Tibial nerve (tissue), 4 donors: ENCODE measurements around the gene ANO2.

Source experiments
- EP300 ChIP-seq, 2 donors: sonication (generic); formaldehyde crosslinking; IDR thresholded peaks; one replicate each; pipeline ENCODE4 v1.6.1; 2017; ENCODE audit warnings: antibody characterized with exemption in 2 of 2, mild to moderate bottlenecking in 1 of 2
- POLR2A ChIP-seq, 2 donors: fragments of 450-650 bp; IDR thresholded peaks; one replicate each; pipeline ENCODE4 v1.6.1; 2017; ENCODE audit warnings: antibody characterized with exemption in 2 of 2, mild to moderate bottlenecking in 2 of 2, moderate library complexity in 2 of 2
- TF ChIP-seq, protein P1 (sequence below), 5 experiments: fragments of 200-600 bp in 3 of 5; fragments of 450-650 bp in 2 of 5; sonication (generic) in 3 of 5; IDR thresholded peaks; one replicate each; pipeline ENCODE4 v1.5.1; 2016 to 2019; ENCODE audit warnings: antibody characterized with exemption in 5 of 5, mild to moderate bottlenecking in 3 of 5, moderate library complexity in 2 of 5

GRCh38 chr12:5898874-5899273 is 46.2 kb downstream of the ANO2 start:
- TF ChIP-seq, protein P1, sequence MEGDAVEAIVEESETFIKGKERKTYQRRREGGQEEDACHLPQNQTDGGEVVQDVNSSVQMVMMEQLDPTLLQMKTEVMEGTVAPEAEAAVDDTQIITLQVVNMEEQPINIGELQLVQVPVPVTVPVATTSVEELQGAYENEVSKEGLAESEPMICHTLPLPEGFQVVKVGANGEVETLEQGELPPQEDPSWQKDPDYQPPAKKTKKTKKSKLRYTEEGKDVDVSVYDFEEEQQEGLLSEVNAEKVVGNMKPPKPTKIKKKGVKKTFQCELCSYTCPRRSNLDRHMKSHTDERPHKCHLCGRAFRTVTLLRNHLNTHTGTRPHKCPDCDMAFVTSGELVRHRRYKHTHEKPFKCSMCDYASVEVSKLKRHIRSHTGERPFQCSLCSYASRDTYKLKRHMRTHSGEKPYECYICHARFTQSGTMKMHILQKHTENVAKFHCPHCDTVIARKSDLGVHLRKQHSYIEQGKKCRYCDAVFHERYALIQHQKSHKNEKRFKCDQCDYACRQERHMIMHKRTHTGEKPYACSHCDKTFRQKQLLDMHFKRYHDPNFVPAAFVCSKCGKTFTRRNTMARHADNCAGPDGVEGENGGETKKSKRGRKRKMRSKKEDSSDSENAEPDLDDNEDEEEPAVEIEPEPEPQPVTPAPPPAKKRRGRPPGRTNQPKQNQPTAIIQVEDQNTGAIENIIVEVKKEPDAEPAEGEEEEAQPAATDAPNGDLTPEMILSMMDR (IDR thresholded peaks at IDR 0.05) = no peak
- TF ChIP-seq POLR2A (IDR thresholded peaks at IDR 0.05) = no peak
- no peak for TF ChIP-seq EP300 (IDR thresholded peaks at IDR 0.05)
